Measurements from ENCODE around the gene TMTC2. TPM values are rescaled to one million over a fixed set of nuclear protein-coding genes. Genes with fewer than 3 reads are reported as not detected.
"Not testable (repeated sequence)": the region's sequence is repeated elsewhere in the genome, so short reads cannot be mapped to it uniquely, and the experiment has no call there.

The TMTC2 gene
- total RNA-seq, 1 donor from 2014 or later: 2.2 TPM

DNA sequence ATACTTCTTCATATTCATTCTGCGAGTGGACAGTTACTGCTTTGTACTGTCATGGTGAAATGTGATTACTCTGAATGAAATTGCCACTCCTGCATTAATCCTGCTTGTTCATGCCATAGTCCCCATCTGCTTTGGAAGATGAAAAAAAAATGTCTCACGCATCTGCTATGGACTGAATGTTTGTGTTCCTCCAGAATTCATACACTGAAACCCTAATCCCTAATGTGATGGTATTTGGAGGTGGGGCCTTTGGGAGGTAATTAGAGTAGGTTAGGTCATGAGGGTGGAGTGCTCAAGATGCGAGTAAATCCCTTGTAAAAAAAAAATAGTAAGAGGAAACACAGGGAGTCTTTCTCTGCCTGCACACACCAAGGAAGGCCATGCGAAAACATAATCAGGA lies 427.2 kb downstream of the TMTC2 start:
- intact Hi-C loops (cut with micrococcal nuclease): no loop called here
- Mint-ChIP-seq H3K36me3 (ENCODE audit: low read depth) (no peaks in the 10 kb centered on the region), H3K27ac (no peak overlapping the region), H3K9me3 (peaks cover 12% of the 10 kb centered on the region), H3K4me3 (no peak overlapping the region), H3K27me3 (no peaks in the 10 kb centered on the region), H3K4me1 (no peaks in the 10 kb centered on the region)
- ChIA-PET POLR2A (no interaction called here), CTCF (no interaction called here)
- DNase-seq (no peak), ATAC-seq (ENCODE audit: low read depth) (no peak)
- TF ChIP-seq, protein P1, sequence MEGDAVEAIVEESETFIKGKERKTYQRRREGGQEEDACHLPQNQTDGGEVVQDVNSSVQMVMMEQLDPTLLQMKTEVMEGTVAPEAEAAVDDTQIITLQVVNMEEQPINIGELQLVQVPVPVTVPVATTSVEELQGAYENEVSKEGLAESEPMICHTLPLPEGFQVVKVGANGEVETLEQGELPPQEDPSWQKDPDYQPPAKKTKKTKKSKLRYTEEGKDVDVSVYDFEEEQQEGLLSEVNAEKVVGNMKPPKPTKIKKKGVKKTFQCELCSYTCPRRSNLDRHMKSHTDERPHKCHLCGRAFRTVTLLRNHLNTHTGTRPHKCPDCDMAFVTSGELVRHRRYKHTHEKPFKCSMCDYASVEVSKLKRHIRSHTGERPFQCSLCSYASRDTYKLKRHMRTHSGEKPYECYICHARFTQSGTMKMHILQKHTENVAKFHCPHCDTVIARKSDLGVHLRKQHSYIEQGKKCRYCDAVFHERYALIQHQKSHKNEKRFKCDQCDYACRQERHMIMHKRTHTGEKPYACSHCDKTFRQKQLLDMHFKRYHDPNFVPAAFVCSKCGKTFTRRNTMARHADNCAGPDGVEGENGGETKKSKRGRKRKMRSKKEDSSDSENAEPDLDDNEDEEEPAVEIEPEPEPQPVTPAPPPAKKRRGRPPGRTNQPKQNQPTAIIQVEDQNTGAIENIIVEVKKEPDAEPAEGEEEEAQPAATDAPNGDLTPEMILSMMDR (IDR thresholded peaks at IDR 0.05): no peak

DNA sequence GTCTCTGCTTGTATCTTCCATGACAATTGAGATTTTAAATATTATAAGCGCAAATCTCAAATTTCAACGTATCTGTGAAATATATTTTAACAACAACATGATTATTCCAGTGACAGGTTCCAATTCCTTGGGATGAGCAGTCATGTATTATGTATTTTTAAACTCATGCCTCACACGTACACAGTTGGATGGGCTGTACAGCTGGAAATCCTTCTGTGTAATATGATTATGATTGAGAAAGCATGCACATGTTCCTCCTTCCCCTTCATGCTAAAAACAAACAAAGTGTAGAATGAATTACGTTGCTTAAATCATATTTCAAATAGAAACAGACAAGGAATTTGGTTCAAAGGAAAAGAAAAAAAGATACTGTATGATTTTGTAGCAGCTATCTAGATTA lies 428.3 kb downstream of the TMTC2 start:
- Mint-ChIP-seq H3K4me3 (no peak overlapping the region), H3K4me1 (no peaks in the 10 kb centered on the region), H3K9me3 (peaks cover 14% of the 10 kb centered on the region), H3K27me3 (no peaks in the 10 kb centered on the region), H3K27ac (no peak overlapping the region), H3K36me3 (ENCODE audit: low read depth) (no peaks in the 10 kb centered on the region)
- intact Hi-C loops (cut with micrococcal nuclease): no loop called here
- DNase-seq (no peak), ATAC-seq (ENCODE audit: low read depth) (no peak)
- TF ChIP-seq, protein P1 (IDR thresholded peaks at IDR 0.05): no peak
- POLR2A ChIA-PET: no interaction called here
- CTCF ChIA-PET: no interaction called here

DNA sequence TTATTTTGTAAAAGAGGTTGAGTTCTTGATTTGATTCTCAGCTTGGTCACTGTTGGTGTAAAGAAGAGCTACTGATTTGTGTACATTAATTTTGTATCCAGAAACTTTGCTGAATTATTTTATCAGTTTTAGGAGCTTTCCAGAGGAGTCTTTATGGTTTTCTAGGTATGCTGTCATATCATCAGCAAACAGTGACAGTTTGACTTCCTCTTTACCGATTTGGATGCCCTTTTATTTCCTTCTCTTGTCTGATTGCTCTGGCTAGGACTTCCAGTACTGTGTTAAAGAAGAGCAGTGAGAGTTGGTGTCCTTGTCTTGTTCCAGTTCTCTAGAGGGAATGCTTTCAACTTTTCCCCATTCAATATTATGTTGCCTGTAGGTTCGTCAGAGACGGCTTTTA lies 431.2 kb downstream of the TMTC2 start:
- H3K9me3 Mint-ChIP-seq; POLR2A ChIA-PET; ATAC-seq (ENCODE audit: low read depth); DNase-seq; H3K27ac Mint-ChIP-seq; intact Hi-C loops (cut with micrococcal nuclease); H3K27me3 Mint-ChIP-seq; H3K4me1 Mint-ChIP-seq; H3K36me3 Mint-ChIP-seq (ENCODE audit: low read depth); H3K4me3 Mint-ChIP-seq; CTCF ChIA-PET: not testable (repeated sequence)

DNA sequence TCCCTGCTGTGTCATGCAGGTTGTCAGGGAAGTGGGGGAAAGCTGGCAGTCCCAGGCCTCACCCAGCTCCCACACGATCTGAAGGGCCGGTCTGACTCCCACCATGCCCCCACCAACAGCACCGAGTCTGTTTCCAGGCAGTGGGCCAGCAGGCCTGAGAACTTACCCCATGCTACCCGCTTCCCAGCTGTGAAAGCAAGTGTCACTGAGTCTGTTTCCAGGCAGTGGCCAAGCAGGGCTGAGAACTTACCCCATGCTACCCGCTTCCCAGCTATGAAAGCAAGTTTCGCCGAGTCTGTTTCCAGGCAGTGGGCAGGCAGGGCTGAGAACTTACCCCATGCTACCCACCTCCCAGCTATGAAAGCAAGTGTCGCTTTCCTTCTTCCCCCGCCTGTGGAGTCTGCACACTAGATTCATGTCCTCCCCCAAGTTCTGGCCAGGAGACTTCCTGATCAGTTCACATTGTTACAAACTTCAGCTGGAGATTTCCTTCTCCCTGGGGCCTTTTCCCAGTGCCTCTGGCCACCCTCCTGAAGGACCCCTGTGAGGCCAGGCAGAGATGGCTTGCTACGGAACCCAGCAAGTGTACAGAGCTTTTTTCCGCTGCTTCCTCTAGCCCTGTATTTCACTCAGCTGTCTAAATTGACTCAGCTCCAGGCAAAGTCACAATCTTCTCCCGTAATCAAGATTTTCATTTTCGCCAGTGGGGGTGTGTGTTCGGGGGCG lies 435.4 kb downstream of the TMTC2 start:
- no peaks in the 10 kb centered on the region for H3K27me3 Mint-ChIP-seq
- ATAC-seq (ENCODE audit: low read depth) (no peak), DNase-seq (no peak)
- H3K4me3 Mint-ChIP-seq: no peak overlapping the region
- CTCF ChIA-PET: no interaction called here
- intact Hi-C loops (cut with micrococcal nuclease): no loop called here
- no peaks in the 10 kb centered on the region for H3K4me1 Mint-ChIP-seq
- no peaks in the 10 kb centered on the region for H3K36me3 Mint-ChIP-seq (ENCODE audit: low read depth)
- TF ChIP-seq, protein P1 (IDR thresholded peaks at IDR 0.05): no peak
- peaks cover 4% of the 10 kb centered on the region for H3K9me3 Mint-ChIP-seq
- POLR2A ChIA-PET: no interaction called here
- H3K27ac Mint-ChIP-seq: no peak overlapping the region

DNA sequence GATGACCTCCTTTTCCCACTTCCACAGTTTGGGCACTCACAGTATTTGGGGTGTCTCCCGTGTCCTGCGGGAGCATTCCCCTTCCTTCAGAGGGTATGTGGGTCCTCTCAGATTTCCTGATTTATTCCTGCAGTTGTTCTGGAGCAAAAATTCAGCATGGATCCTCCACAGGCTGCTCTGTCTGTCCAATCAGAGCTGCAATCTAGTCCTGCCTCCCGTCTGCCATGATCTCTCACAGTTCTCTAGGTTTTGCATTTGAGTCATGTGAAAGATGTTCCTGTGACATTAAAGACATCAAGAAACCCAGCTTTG lies 435.9 kb downstream of the TMTC2 start:
- DNase-seq (no peak), ATAC-seq (ENCODE audit: low read depth) (no peak)
- Mint-ChIP-seq H3K27ac (no peak overlapping the region), H3K4me1 (no peaks in the 10 kb centered on the region), H3K9me3 (peaks cover 4% of the 10 kb centered on the region), H3K27me3 (no peaks in the 10 kb centered on the region), H3K4me3 (no peak overlapping the region), H3K36me3 (ENCODE audit: low read depth) (no peaks in the 10 kb centered on the region)
- ChIA-PET CTCF (no interaction called here), POLR2A (no interaction called here)
- intact Hi-C loops (cut with micrococcal nuclease): no loop called here
- TF ChIP-seq, protein P1 (IDR thresholded peaks at IDR 0.05): no peak

DNA sequence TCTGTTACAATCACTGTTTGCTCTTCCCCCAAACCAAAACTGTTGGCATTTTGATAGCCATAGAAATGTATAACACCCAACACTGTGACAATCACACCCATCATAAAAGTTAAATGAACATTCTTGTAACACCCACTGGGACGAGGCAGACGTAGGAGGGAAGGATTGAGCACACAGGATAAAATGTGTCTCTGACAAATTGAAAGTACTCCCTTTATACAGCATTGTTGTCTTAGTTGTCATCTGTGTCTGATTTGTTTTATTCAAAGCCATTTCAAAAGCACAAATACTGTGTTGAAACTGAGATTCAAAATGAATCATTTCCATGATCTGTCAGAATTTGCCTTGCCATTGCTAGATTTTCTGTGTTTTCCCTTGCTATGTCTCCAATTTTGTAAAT lies 436.3 kb downstream of the TMTC2 start:
- Mint-ChIP-seq H3K36me3 (ENCODE audit: low read depth) (no peaks in the 10 kb centered on the region), H3K4me3 (no peak overlapping the region), H3K27ac (no peak overlapping the region), H3K27me3 (no peaks in the 10 kb centered on the region), H3K9me3 (peaks cover 3% of the 10 kb centered on the region), H3K4me1 (no peaks in the 10 kb centered on the region)
- intact Hi-C loops (cut with micrococcal nuclease): no loop called here
- TF ChIP-seq, protein P1 (IDR thresholded peaks at IDR 0.05): no peak
- POLR2A ChIA-PET: no interaction called here
- CTCF ChIA-PET: no interaction called here
- no peak for DNase-seq
- ATAC-seq (ENCODE audit: low read depth): no peak

Measured in activated B cell treated with CpG ODN at 0.5 μM for 24 hours (primary cell).